Measurements from ENCODE around the gene CHD9.

Gene CHD9

GRCh38 chr16:53213542-53213941, 158.8 kb downstream of the CHD9 start:
- peak overlapping the region in 1 of 2 donors; percentile 21 for H3K4me3 Mint-ChIP-seq
- H3K36me3 Mint-ChIP-seq: peaks cover 19 to 23% of the 10 kb centered on the region in 2 donors
- no peak for ATAC-seq (replicated peaks)
- no peaks in the 10 kb centered on the region for H3K27me3 Mint-ChIP-seq
- DNase-seq: no peak
- H3K27ac Mint-ChIP-seq: no peak overlapping the region
- H3K9me3 Mint-ChIP-seq: no peaks in the 10 kb centered on the region
- H3K4me1 Mint-ChIP-seq: peaks cover 18 to 37% of the 10 kb centered on the region in 2 donors

- Mint-ChIP-seq H3K27me3 (no peaks in the 10 kb centered on the region), H3K9me3 (no peaks in the 10 kb centered on the region), H3K36me3 (peaks cover 16 to 18% of the 10 kb centered on the region in 2 donors), H3K4me1 (peaks cover 15 to 32% of the 10 kb centered on the region in 2 donors), H3K4me3 (peak overlapping the region in 1 of 2 donors; percentile 37), H3K27ac (no peak overlapping the region)
- DNase-seq (no peak), ATAC-seq (replicated peaks) (peak in 1 of 2 donors; percentile 29)
Observed at GRCh38 chr16:53216798-53217197, 162.0 kb downstream of the CHD9 start.

GRCh38 chr16:53219371-53219770, 164.6 kb downstream of the CHD9 start:
- Mint-ChIP-seq H3K9me3 (no peaks in the 10 kb centered on the region), H3K27me3 (no peaks in the 10 kb centered on the region), H3K4me3 (no peak overlapping the region), H3K36me3 (peaks cover 10 to 12% of the 10 kb centered on the region in 2 donors), H3K27ac (no peak overlapping the region), H3K4me1 (peaks cover 6 to 16% of the 10 kb centered on the region in 2 donors)
- ATAC-seq (replicated peaks) (no peak), DNase-seq (no peak)

- Mint-ChIP-seq H3K4me1 (peaks cover 6 to 17% of the 10 kb centered on the region in 2 donors), H3K27ac (no peak overlapping the region), H3K36me3 (peaks cover 10 to 12% of the 10 kb centered on the region in 2 donors), H3K9me3 (no peaks in the 10 kb centered on the region), H3K27me3 (no peaks in the 10 kb centered on the region), H3K4me3 (no peak overlapping the region)
- no peak for DNase-seq
- peak; percentile 76 to 86 for ATAC-seq (replicated peaks)
Observed at GRCh38 chr16:53219795-53220454, 165.1 kb downstream of the CHD9 start.

- Mint-ChIP-seq H3K27ac (no peak overlapping the region), H3K27me3 (no peaks in the 10 kb centered on the region), H3K36me3 (peaks cover 6% of the 10 kb centered on the region in 2 donors), H3K9me3 (no peaks in the 10 kb centered on the region), H3K4me1 (peaks cover 3 to 14% of the 10 kb centered on the region in 2 donors), H3K4me3 (no peak overlapping the region)
- no peak for DNase-seq
- peak; percentile 71 to 76 for ATAC-seq (replicated peaks)
Observed at GRCh38 chr16:53220585-53220984, 165.8 kb downstream of the CHD9 start.

- peaks cover 0 to 5% of the 10 kb centered on the region in 2 donors for H3K4me1 Mint-ChIP-seq
- ATAC-seq (replicated peaks) (no peak), DNase-seq (no peak)
- H3K9me3 Mint-ChIP-seq: no peaks in the 10 kb centered on the region
- H3K27me3 Mint-ChIP-seq: no peaks in the 10 kb centered on the region
- H3K36me3 Mint-ChIP-seq: peaks cover 14 to 16% of the 10 kb centered on the region in 2 donors
- H3K27ac Mint-ChIP-seq: peak overlapping the region; percentile 81
- H3K4me3 Mint-ChIP-seq: no peak overlapping the region
Observed at GRCh38 chr16:53224951-53225533, 170.3 kb downstream of the CHD9 start.

GRCh38 chr16:53232826-53233529, 178.2 kb downstream of the CHD9 start:
- Mint-ChIP-seq H3K4me1 (peaks cover 6 to 32% of the 10 kb centered on the region in 2 donors), H3K36me3 (peaks cover 48 to 54% of the 10 kb centered on the region in 2 donors), H3K27ac (no peak overlapping the region), H3K9me3 (no peaks in the 10 kb centered on the region), H3K27me3 (no peaks in the 10 kb centered on the region), H3K4me3 (no peak overlapping the region)
- DNase-seq: no peak
- no peak for ATAC-seq (replicated peaks)

- H3K27ac Mint-ChIP-seq: peak overlapping the region; percentile 78
- peak overlapping the region; percentile 42 to 59 for H3K4me3 Mint-ChIP-seq
- DNase-seq: no peak
- H3K9me3 Mint-ChIP-seq: no peaks in the 10 kb centered on the region
- peaks cover 6 to 32% of the 10 kb centered on the region in 2 donors for H3K4me1 Mint-ChIP-seq
- peak; percentile 94 for ATAC-seq (replicated peaks)
- H3K36me3 Mint-ChIP-seq: peaks cover 45 to 50% of the 10 kb centered on the region in 2 donors
- no peaks in the 10 kb centered on the region for H3K27me3 Mint-ChIP-seq
Observed at GRCh38 chr16:53234836-53235235, 180.0 kb downstream of the CHD9 start.

GRCh38 chr16:53235851-53236250, 181.1 kb downstream of the CHD9 start:
- H3K4me3 Mint-ChIP-seq: no peak overlapping the region
- peaks cover 6 to 32% of the 10 kb centered on the region in 2 donors for H3K4me1 Mint-ChIP-seq
- DNase-seq: no peak
- no peak for ATAC-seq (replicated peaks)
- no peaks in the 10 kb centered on the region for H3K9me3 Mint-ChIP-seq
- H3K27ac Mint-ChIP-seq: no peak overlapping the region
- H3K27me3 Mint-ChIP-seq: no peaks in the 10 kb centered on the region
- H3K36me3 Mint-ChIP-seq: peaks cover 38 to 43% of the 10 kb centered on the region in 2 donors

GRCh38 chr16:53249331-53249730, 194.5 kb downstream of the CHD9 start:
- Mint-ChIP-seq H3K27me3 (no peaks in the 10 kb centered on the region), H3K4me1 (no peaks in the 10 kb centered on the region), H3K4me3 (no peak overlapping the region), H3K36me3 (peaks cover 32 to 34% of the 10 kb centered on the region in 2 donors), H3K9me3 (no peaks in the 10 kb centered on the region), H3K27ac (peak overlapping the region; percentile 44)
- DNase-seq (no peak), ATAC-seq (replicated peaks) (no peak)

GRCh38 chr16:53257001-53257400, 202.2 kb downstream of the CHD9 start:
- Mint-ChIP-seq H3K4me3 (no peak overlapping the region), H3K36me3 (peaks cover 38 to 55% of the 10 kb centered on the region in 2 donors), H3K27ac (peak overlapping the region; percentile 6), H3K4me1 (no peaks in the 10 kb centered on the region), H3K9me3 (peaks cover 0 to 1% of the 10 kb centered on the region in 2 donors), H3K27me3 (no peaks in the 10 kb centered on the region)
- ATAC-seq (replicated peaks) (no peak), DNase-seq (no peak)

GRCh38 chr16:53258809-53259208, 204.0 kb downstream of the CHD9 start:
- H3K4me1 Mint-ChIP-seq: no peaks in the 10 kb centered on the region
- H3K27me3 Mint-ChIP-seq: no peaks in the 10 kb centered on the region
- ATAC-seq (replicated peaks): no peak
- no peak overlapping the region for H3K4me3 Mint-ChIP-seq
- DNase-seq: no peak
- no peak overlapping the region for H3K27ac Mint-ChIP-seq
- H3K36me3 Mint-ChIP-seq: peaks cover 34 to 53% of the 10 kb centered on the region in 2 donors
- H3K9me3 Mint-ChIP-seq: peaks cover 0 to 1% of the 10 kb centered on the region in 2 donors

GRCh38 chr16:53261276-53261675, 206.5 kb downstream of the CHD9 start:
- H3K9me3 Mint-ChIP-seq: peaks cover 0 to 1% of the 10 kb centered on the region in 2 donors
- no peaks in the 10 kb centered on the region for H3K27me3 Mint-ChIP-seq
- no peaks in the 10 kb centered on the region for H3K4me1 Mint-ChIP-seq
- no peak overlapping the region for H3K27ac Mint-ChIP-seq
- peaks cover 31 to 49% of the 10 kb centered on the region in 2 donors for H3K36me3 Mint-ChIP-seq
- ATAC-seq (replicated peaks) (no peak), DNase-seq (no peak)
- no peak overlapping the region for H3K4me3 Mint-ChIP-seq

- H3K27ac Mint-ChIP-seq: peak overlapping the region; percentile 47
- H3K9me3 Mint-ChIP-seq: peaks cover 0 to 1% of the 10 kb centered on the region in 2 donors
- H3K4me3 Mint-ChIP-seq: no peak overlapping the region
- DNase-seq: no peak
- H3K27me3 Mint-ChIP-seq: no peaks in the 10 kb centered on the region
- H3K36me3 Mint-ChIP-seq: peaks cover 20 to 38% of the 10 kb centered on the region in 2 donors
- ATAC-seq (replicated peaks): no peak
- no peaks in the 10 kb centered on the region for H3K4me1 Mint-ChIP-seq
Observed at GRCh38 chr16:53262645-53263044, 207.9 kb downstream of the CHD9 start.
